ACC112 (cell line): ENCODE results near the gene ULK2.

ENCODE experiments used
- H2AFZ ChIP-seq: fragments of 200-600 bp; sonication (generic); one replicate; pipeline ENCODE4 v1.6.0; 2017; ENCODE audit warnings: antibody characterized with exemption, low read length; ENCODE audit not compliant: unreplicated experiment
- H3K27ac ChIP-seq: fragments of 200-600 bp; sonication (generic); 2 replicates; pipeline ENCODE4 v1.5.1; 2014; ENCODE audit warnings: low read depth, mild to moderate bottlenecking, antibody characterized with exemption, low read length, moderate library complexity
- H3K27me3 ChIP-seq: fragments of 200-600 bp; sonication (generic); 2 replicates; pipeline ENCODE4 v1.6.1; 2014; ENCODE audit warnings: mild to moderate bottlenecking, antibody characterized with exemption, low read length, moderate library complexity, mixed read lengths; ENCODE audit not compliant: insufficient read depth
- H3K36me3 ChIP-seq: fragments of 200-600 bp; sonication (generic); 2 replicates; pipeline ENCODE4 v1.6.1; 2016; ENCODE audit warnings: mild to moderate bottlenecking, antibody characterized with exemption, low read length, moderate library complexity, mixed read lengths; ENCODE audit not compliant: insufficient read depth
- H3K4me1 ChIP-seq: fragments of 200-600 bp; sonication (generic); one replicate; pipeline ENCODE4 v1.6.1; 2016; ENCODE audit warnings: low read length, mixed read lengths; ENCODE audit not compliant: insufficient read depth, unreplicated experiment, control insufficient read depth
- H3K4me3 ChIP-seq: fragments of 200-600 bp; sonication (generic); 2 replicates; pipeline ENCODE4 v1.5.1; 2014; ENCODE audit warnings: mild to moderate bottlenecking, low read depth, low read length
- H3K79me2 ChIP-seq: fragments of 200-600 bp; sonication (generic); one replicate; pipeline ENCODE4 v1.6.0; 2016; ENCODE audit warnings: low read length; ENCODE audit not compliant: control insufficient read depth, unreplicated experiment, insufficient read depth

ULK2 gene

DNA sequence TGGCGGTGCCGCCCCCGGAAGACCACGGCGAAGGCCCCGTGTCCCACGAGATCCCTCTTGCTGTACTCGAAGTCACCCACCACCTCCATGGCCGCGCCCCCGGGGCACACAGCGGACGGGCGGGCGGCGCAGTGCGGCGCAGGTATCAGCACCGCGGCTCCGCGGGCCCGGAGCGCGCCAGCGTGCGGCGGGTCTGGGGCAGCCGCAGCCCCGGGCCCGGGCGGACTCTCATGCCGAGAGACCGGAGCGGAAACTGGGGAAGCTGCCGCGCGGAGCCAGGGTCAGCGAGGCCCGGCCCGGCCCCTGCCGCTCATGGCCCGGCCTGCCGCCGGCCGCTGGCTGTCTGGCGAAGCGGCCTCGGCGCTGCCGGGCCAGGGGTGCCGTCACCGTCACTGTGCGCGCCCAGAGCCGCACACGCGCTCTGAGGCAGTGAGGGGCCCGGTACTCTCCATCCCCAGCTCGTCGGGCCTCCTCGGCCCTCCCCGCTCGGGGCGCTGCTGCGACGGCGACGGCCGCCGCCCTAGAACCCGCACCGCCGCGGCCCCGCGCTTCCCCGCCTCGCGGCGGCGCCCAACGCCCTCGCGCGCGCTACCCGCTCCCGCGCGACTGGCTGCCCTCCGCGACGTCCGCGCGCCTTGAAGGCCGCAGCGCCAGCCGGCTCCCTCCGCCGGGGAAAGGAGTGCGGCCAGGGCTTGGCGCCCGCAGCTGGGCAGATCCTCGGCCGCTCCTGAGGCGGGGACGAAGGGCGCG, at the start of gene ULK2:
Gene ULK2 (minus strand): TSS at position 608 of the 750 bp plus-strand sequence. CDS start 519 bp downstream, at position 89.
- Histone ChIP-seq H2AFZ (peak within 1 kb of the TSS; percentile 100), H3K36me3 (no peaks in the 10 kb centered on the region), H3K79me2 (peaks cover 12% of the 10 kb centered on the region), H3K27ac (no peak within 1 kb of the TSS), H3K27me3 (no peaks in the 10 kb centered on the region), H3K4me3 (peak within 1 kb of the TSS; percentile 95), H3K4me1 (peaks cover 12% of the 10 kb centered on the region)

DNA sequence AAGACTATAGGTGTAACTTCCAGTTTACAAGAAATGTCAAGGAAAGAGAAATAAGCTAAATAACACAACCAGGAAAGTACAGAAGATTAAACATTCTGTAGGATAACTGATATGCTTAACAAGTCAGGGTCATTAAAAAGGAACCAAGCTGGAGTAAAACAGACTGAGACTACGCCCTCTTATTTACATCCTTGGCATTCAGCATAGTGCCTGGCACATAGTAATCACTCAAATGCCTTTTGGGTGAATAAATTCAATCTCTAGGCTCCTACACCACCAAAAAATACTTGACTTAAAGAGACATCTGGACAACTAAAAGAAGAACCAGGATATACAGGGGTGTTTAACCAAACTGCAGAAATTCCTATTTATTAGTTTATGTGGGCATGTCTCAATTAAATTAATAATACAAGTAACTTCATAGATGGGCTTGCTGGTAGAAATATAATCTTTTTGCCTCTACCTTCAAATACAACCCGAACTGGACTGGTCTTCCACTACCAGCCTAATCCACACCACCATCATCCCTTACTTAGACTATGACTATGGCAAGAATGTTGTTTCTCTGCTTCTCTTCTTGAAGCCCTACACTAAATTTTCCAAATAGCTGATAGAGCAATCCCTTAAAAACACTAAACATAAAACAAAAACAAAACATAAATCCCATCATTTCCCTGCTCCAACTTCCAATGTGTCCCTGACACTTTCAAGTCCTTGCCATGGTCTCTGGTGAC, 47.7 kb upstream of the ULK2 start:
- Histone ChIP-seq H2AFZ (no peak overlapping the region), H3K27me3 (no peaks in the 10 kb centered on the region), H3K4me1 (no peaks in the 10 kb centered on the region), H3K36me3 (peaks cover 15% of the 10 kb centered on the region), H3K27ac (no peak overlapping the region), H3K79me2 (no peaks in the 10 kb centered on the region), H3K4me3 (no peak overlapping the region)

DNA sequence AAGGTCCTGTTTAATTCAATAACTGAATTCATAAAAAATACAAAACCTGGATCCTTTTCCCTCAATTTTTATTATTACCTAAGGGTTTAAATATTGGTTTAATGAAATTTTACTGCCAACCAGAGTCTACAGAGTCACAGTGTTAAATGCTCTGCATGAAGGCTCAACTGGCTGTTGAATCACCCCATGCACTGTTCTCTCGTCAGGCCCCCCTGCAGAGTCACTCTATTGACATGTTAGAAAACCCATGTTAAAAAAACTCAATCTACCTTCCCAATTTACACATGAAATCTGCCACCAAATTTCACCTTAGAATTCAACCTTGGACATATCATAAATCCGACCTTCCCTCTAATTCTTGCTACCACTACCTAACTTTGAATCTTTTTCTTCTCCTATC, 43.3 kb upstream of the ULK2 start:
- Histone ChIP-seq H3K36me3 (peaks cover 8% of the 10 kb centered on the region; the same call in 1 of the 2 replicates), H3K27ac (no peak overlapping the region), H3K4me1 (no peaks in the 10 kb centered on the region)

DNA sequence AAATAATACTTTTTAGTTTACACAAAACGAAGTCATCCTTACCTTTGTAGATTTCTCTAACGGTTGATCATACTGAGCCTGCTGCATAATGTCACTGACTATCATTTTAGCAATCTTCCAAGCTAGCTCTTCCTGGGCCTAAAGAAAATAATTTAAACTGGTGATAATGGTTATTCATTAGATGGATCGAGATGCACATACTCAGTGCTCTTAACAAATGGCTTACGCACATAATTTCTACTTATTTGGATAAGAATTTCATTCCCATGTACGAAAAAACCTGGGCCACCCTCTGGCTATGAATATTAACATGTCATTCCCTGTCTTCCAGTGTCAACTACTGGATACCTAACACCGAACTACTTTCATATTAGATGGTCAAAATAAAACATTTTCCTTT, 41.4 kb upstream of the ULK2 start:
- Histone ChIP-seq H3K79me2 (no peaks in the 10 kb centered on the region), H3K27me3 (no peaks in the 10 kb centered on the region), H3K4me1 (peaks cover 5% of the 10 kb centered on the region), H3K4me3 (no peak overlapping the region), H2AFZ (no peak overlapping the region), H3K27ac (no peak overlapping the region), H3K36me3 (peaks cover 14% of the 10 kb centered on the region)

More for the DNA sequence above, 43.3 kb upstream of the ULK2 start:
- no peaks in the 10 kb centered on the region for H3K27me3 ChIP-seq
- H3K4me3 ChIP-seq = no peak overlapping the region
- no peaks in the 10 kb centered on the region for H3K79me2 ChIP-seq
- H2AFZ ChIP-seq = no peak overlapping the region

DNA sequence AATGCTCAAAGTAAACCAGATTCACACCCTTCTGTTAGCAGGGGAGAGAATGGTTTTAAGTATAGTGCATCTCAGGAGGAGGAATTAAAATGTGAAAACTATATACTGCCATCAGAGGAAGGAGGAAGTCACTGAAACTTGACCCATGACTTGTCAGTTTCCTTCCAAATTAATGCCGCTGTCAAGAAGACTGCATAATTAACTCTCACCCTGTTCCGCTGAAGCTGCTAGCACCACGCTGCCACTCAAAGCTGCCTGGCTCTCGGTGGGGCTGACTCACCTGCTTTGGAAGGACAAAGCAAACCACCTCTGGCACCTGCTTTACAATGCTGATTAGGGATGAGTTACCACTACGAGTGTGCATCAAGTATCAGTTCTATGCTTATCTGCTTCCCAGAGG, 37.8 kb upstream of the ULK2 start:
- Histone ChIP-seq H3K27ac (no peak overlapping the region), H3K27me3 (no peaks in the 10 kb centered on the region), H3K79me2 (no peaks in the 10 kb centered on the region), H2AFZ (no peak overlapping the region), H3K4me1 (peaks cover 18% of the 10 kb centered on the region), H3K4me3 (no peak overlapping the region), H3K36me3 (peaks cover 10% of the 10 kb centered on the region)

DNA sequence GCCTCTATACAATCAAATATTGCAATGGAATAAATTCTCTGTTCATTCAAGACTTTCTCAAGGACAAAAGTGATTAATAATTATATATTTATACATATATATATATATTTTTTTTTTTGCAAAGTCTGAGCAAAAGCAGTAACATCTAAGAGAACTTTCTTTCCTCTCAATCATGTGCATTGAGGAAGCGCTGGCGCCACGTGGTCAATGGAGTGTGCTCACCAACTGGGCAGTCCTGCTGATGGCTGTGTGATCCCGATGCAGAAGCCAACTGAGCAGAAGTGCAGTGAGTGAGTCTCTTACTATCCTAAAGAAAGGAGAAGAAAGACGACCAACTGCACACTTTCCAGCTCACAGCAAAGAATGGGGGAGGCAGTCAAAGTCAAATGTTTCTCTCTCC, 37.2 kb upstream of the ULK2 start:
- H3K79me2 ChIP-seq = no peaks in the 10 kb centered on the region
- no peak overlapping the region for H3K27ac ChIP-seq
- peaks cover 6% of the 10 kb centered on the region; the same call in 1 of the 2 replicates for H3K36me3 ChIP-seq
- no peak overlapping the region for H3K4me3 ChIP-seq
- H2AFZ ChIP-seq = no peak overlapping the region
- peaks cover 18% of the 10 kb centered on the region for H3K4me1 ChIP-seq
- H3K27me3 ChIP-seq = no peaks in the 10 kb centered on the region

DNA sequence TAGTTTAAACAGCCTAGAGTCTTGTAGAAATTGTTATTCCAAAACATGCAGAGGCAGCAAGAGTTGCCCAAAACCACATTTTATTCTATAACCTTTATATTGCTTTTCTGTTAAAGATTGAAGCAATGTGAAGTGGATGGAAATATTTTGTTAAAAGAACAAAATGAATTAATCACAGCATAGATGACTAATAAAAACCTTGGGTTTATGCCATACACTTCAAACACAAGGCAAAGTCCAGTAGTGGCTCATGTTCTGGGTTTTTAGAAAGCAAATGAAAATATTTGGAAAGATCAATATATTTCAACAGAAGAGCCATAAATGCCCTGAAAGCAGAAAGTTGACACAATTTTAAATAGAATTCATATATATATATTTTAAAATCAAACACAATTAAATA, 36.7 kb upstream of the ULK2 start:
- H3K27me3 ChIP-seq = no peaks in the 10 kb centered on the region
- H3K36me3 ChIP-seq = peaks cover 6% of the 10 kb centered on the region; the same call in 1 of the 2 replicates
- H3K79me2 ChIP-seq = no peaks in the 10 kb centered on the region
- peaks cover 18% of the 10 kb centered on the region for H3K4me1 ChIP-seq
- H3K27ac ChIP-seq = peak overlapping the region; percentile 57
- H2AFZ ChIP-seq = no peak overlapping the region
- no peak overlapping the region; the same call in 1 of the 2 replicates for H3K4me3 ChIP-seq

DNA sequence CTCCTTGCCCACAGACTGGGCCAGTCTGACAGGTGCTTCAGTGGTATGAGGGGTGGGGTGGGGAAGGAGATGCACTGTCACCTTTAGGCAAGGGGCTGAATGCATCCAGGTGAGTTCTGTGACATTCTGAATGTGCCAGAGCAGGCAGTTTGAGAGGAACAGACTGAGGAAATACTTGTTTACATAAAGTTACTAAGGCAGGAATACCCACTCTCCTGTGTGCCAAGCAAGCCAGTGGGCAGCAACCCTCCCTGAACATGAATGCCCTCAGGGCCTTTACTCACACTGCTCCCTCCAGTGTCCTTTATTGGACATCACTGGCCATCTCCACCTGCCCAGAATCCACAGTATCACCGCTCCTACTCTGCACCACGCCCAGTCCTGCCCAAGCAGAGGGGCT, 33.1 kb upstream of the ULK2 start:
- no peaks in the 10 kb centered on the region for H3K27me3 ChIP-seq
- peaks cover 4% of the 10 kb centered on the region; the same call in 1 of the 2 replicates for H3K36me3 ChIP-seq
- no peak overlapping the region for H3K27ac ChIP-seq
- H3K4me1 ChIP-seq = peaks cover 36% of the 10 kb centered on the region
- no peaks in the 10 kb centered on the region for H3K79me2 ChIP-seq
- no peak overlapping the region for H2AFZ ChIP-seq
- no peak overlapping the region for H3K4me3 ChIP-seq

DNA sequence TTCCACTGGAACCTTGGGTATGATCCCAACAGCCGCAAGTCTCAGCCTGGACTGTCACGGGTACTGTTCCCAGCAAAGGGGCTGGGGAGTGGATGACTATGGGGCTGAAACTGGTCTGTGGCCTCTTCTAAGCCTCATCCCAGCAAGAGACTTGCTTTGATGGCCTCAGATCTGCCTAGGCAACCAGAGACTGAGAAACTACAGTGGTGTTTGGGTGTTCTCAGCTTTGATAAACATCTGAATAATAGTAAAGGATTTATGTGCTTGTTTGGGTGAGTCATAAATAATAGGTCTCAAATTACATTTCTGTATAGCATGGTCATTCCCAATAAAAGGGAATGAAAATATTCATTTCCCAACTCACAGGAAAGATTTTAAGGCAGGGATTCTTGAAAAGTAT, 30.2 kb upstream of the ULK2 start:
- H3K36me3 ChIP-seq = no peaks in the 10 kb centered on the region
- H3K4me1 ChIP-seq = peaks cover 18% of the 10 kb centered on the region
- no peaks in the 10 kb centered on the region for H3K27me3 ChIP-seq
- H3K4me3 ChIP-seq = no peak overlapping the region
- H3K79me2 ChIP-seq = no peaks in the 10 kb centered on the region
- no peak overlapping the region for H2AFZ ChIP-seq
- peak overlapping the region; percentile 57 for H3K27ac ChIP-seq

DNA sequence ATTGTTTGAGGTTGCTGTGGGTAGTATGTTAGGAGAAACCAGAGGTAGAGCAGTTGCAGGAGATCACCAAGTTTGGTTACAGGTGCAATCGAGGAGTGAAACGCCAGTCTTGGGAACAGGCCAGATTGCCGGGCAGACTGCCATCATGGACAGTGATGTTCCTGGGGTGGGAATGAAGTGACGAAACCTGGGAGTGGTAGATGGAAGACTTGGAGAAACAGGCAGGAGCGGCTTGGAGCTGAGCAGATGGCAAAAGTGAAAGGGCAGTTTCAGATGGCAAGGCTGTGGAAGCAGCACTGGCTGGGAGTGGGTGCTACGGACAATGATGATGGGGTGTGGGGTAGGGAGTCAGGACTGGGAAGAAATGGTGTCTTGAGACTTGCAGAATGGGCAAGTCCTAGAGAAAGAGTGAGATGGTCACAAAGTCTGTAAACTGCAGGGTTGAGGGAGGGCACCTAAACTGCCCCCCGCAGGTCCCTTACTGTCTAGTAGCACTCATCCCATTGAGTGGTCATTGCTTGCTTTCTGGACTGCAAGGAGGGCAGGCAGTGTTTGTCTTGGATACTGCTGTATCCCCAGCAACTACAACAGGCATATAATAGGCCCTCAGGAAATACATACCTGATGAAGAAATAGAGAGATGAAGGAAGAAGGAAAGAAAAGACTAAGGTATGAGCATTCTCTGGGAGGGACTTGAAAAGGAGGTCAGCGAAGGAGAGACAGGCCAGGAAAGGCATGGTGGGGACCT, 29.5 kb upstream of the ULK2 start:
- Histone ChIP-seq H2AFZ (no peak overlapping the region), H3K4me3 (no peak overlapping the region), H3K36me3 (no peaks in the 10 kb centered on the region), H3K27ac (peak overlapping the region; percentile 57), H3K27me3 (no peaks in the 10 kb centered on the region), H3K79me2 (no peaks in the 10 kb centered on the region), H3K4me1 (peaks cover 17% of the 10 kb centered on the region)
